RWPE1 (cell line): Measurements from ENCODE around the gene KCNB1.
A peak's percentile ranks its signal among the peaks of the same experiment; 100 is the strongest.

Source experiments
- CTCF ChIA-PET: fragments of 350-600 bp; sonication (Branson Sonifier 250); formaldehyde crosslinking; extraction: SDS; loops from one replicate; lab custom pipeline; 2021; lab: Yijun Ruan, JAX
- POLR2A ChIA-PET: fragments of 400-600 bp; formaldehyde crosslinking; extraction: SDS; loops from one replicate; lab custom pipeline; 2020; ENCODE audit warnings: antibody characterized with exemption; ENCODE audit not compliant: low non-redundant PET; lab: Yijun Ruan, JAX
- DNase-seq: peaks from one replicate; pipeline ENCODE4 v3.0.0; 2012; ENCODE audit warnings: low spot score
- H3K27ac ChIP-seq: fragments of 450-650 bp; 2 replicates; pipeline ENCODE4 v1.5.1; 2017
- TF ChIP-seq, protein P1 (sequence below): fragments of 450-650 bp; conservative IDR thresholded peaks from 2 replicates; pipeline ENCODE4 v1.5.1; 2017; ENCODE audit warnings: low read depth, mild to moderate bottlenecking

The KCNB1 gene

DNA sequence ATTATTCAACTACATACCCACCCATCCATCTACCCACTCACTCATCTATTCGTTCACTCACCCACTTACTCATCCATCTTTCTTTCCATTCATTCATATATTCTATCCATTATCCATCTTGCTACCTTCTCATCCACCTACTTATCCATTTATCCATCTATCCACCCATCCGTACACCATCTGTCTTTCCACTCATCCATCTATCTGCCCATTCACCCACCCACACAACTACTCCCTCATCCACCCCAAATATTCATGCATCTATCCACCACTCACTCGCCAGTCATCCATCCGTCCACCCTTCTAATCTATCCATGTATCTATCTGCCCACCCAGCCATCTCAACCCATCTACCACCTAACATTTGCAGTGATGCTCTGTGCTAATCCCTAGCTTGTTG lies 13.6 kb upstream of the KCNB1 start:
- ChIA-PET POLR2A (no interaction called here), CTCF (interaction anchor here (2.4 to 4.7 kb wide), 2 partner anchors 12 kb away, joined by 6 to 37 read pairs; partner anchors contain the start of gene KCNB1)
- no peak overlapping the region for H3K27ac ChIP-seq
- TF ChIP-seq, protein P1, sequence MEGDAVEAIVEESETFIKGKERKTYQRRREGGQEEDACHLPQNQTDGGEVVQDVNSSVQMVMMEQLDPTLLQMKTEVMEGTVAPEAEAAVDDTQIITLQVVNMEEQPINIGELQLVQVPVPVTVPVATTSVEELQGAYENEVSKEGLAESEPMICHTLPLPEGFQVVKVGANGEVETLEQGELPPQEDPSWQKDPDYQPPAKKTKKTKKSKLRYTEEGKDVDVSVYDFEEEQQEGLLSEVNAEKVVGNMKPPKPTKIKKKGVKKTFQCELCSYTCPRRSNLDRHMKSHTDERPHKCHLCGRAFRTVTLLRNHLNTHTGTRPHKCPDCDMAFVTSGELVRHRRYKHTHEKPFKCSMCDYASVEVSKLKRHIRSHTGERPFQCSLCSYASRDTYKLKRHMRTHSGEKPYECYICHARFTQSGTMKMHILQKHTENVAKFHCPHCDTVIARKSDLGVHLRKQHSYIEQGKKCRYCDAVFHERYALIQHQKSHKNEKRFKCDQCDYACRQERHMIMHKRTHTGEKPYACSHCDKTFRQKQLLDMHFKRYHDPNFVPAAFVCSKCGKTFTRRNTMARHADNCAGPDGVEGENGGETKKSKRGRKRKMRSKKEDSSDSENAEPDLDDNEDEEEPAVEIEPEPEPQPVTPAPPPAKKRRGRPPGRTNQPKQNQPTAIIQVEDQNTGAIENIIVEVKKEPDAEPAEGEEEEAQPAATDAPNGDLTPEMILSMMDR = no peak
- DNase-seq = no peak

DNA sequence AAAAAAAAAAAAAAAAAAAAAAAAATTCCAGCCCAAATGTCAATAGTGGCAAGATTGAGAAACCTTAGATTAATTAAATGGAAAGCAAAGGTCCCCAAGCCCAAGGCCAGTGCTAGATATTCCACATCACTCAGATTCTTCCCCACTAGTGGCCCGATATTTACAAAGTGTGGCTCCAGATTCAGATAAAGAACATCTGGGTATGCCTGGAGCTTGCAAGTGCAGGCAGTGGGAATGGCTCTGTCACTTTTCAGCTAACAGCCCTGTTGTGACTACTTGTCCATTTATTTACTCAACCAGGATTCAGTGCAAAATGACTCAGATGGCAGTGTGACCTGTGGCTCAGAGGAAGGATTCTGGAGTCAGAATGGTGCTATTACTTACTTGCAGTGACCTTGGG lies 8.2 kb upstream of the KCNB1 start:
- ChIA-PET CTCF (interaction anchor here (0.6 kb wide), 2 partner anchors 18 to 298 kb away, joined by 3 read pairs; no protein-coding TSS in a partner anchor), POLR2A (no interaction called here)
- TF ChIP-seq, protein P1 = no peak
- no peak overlapping the region for H3K27ac ChIP-seq
- no peak for DNase-seq

GRCh38 chr20:49489688-49490087 lies 7.2 kb upstream of the KCNB1 start:
- no peak overlapping the region for H3K27ac ChIP-seq
- DNase-seq = no peak
- CTCF ChIA-PET = interaction anchor here (0.5 to 1.2 kb wide), 3 partner anchors 36 to 147 kb away, joined by 3 read pairs; no protein-coding TSS in a partner anchor
- POLR2A ChIA-PET = no interaction called here
- TF ChIP-seq, protein P1 = no peak

- DNase-seq = no peak
- ChIA-PET POLR2A (no interaction called here), CTCF (interaction anchor here (0.5 to 4.6 kb wide), 6 partner anchors 21 to 149 kb away, joined by 3 to 120 read pairs (median 5); no protein-coding TSS in a partner anchor)
- H3K27ac ChIP-seq = no peak overlapping the region
- TF ChIP-seq, protein P1 = no peak
These were observed 3.6 kb upstream of the KCNB1 start for GRCh38 chr20:49486064-49486463.

GRCh38 chr20:49485563-49485962 lies 3.1 kb upstream of the KCNB1 start:
- ChIA-PET POLR2A (no interaction called here), CTCF (interaction anchor here (0.5 to 4.6 kb wide), 7 partner anchors 13 to 155 kb away, joined by 3 to 120 read pairs (median 37); no protein-coding TSS in a partner anchor)

GRCh38 chr20:49484180-49485140 lies 2.0 kb upstream of the KCNB1 start:
- peak; percentile 92 for DNase-seq
- H3K27ac ChIP-seq = no peak overlapping the region
- ChIA-PET POLR2A (interaction anchor here (0.6 kb wide), 1 partner anchor 314 kb away, joined by 3 read pairs; no protein-coding TSS in a partner anchor), CTCF (interaction anchor here (0.5 to 4.6 kb wide), 63 partner anchors 8 to 1802 kb away, joined by 3 to 120 read pairs (median 4); no protein-coding TSS in a partner anchor)
- TF ChIP-seq, protein P1 = peak; percentile 98

More at GRCh38 chr20:49485563-49485962, 3.1 kb upstream of the KCNB1 start:
- no peak for DNase-seq
- TF ChIP-seq, protein P1 = no peak
- H3K27ac ChIP-seq = no peak overlapping the region
